ENCODE data around the gene SGO2. TPM values are rescaled to one million over a fixed set of nuclear protein-coding genes. Genes with fewer than 3 reads are reported as not detected.
A peak's percentile ranks its signal among the peaks of the same experiment; 100 is the strongest.

SGO2 gene
- total and polyA plus RNA-seq, 9 of the 15 experiments (the other 6 are each of a cell fraction or from before 2014, with no cell fraction given) = 14.5 to 25.9 (median 16.6) TPM

DNA sequence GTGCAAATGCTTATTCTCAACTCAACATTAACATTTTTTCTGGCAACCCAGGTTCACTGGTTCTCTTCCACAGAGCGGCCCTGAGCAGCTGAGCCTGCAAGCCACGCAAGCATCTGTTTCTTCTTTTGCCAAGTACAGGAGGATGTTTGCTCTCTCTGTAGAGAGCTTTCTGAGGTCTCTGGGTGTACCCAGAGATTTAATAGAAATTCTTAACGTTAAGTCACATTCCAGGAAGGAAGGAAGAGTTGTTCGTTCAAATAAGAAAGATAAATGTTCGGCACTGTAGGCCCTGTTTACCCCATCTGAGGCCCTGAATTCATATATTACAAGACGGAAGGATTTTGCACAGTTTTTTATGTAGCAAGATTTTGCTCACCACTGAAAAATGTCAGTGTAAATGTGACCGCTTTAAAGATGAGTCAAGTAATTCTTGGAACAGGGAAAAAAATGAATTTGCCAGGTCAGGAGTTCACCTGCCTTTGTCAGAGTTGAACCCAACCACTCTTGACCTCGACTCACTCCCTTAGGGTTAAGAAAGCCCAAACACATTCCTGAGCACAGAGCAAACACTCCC lies 46.2 kb upstream of the SGO2 start:
- no peak overlapping the region for H3K4me2 ChIP-seq (ENCODE audit: insufficient read depth, low read length)
- ATAC-seq = no peak
- WGBS (ENCODE audit: insufficient coverage, low coverage, missing lambda C conversion rate) = 21% methylated on average over 8 of the region's 8 CpGs
- in situ Hi-C loops (cut with MboI) (loop anchor here (10.0 kb wide), 1 partner anchor 225 kb away; no protein-coding TSS in a partner anchor), intact Hi-C loops (cut with micrococcal nuclease) (loop anchor here (10.0 kb wide), 1 partner anchor 135 kb away; no protein-coding TSS in a partner anchor)
- FAIRE-seq = no peak
- CTCF ChIA-PET (ENCODE audit: low intra/inter-chr PET ratio) = interaction anchor here (1.0 kb wide), 1 partner anchor 500 kb away, joined by 3 read pairs; no protein-coding TSS in a partner anchor
- no peaks in the 10 kb centered on the region; the same call in 2 of the 3 replicates for H3K36me3 ChIP-seq (ENCODE audit: control insufficient read depth, insufficient read depth, low read length)
- no peaks in the 10 kb centered on the region for H3K27me3 ChIP-seq (ENCODE audit: control insufficient read depth in 2 of 2, insufficient read depth in 2 of 2, low read length in 2 of 2)
- H4K20me1 ChIP-seq (replicated peaks; ENCODE audit: control insufficient read depth, insufficient read depth, low read length) = no peaks in the 10 kb centered on the region
- no peak overlapping the region for H3K9ac ChIP-seq (ENCODE audit: insufficient read depth in 1 of 2, low read depth in 2 of 2, low read length in 2 of 2)
- no peaks in the 10 kb centered on the region for H3K9me3 ChIP-seq (replicated peaks; ENCODE audit: control insufficient read depth, insufficient read depth, low read depth, low read length)
- H3K79me2 ChIP-seq (ENCODE audit: control insufficient read depth, insufficient read depth, low read length) = no peaks in the 10 kb centered on the region
- DNase-seq (ENCODE audit: extremely low read depth in 1 of 4, low spot score in 3 of 4) = no peak
- BruUV-seq (replicated peaks) = no TSS peak
- H3K4me1 ChIP-seq (replicated peaks in 1 of 2; ENCODE audit: control insufficient read depth in 2 of 2, insufficient read depth in 2 of 2, low read length in 2 of 2) = peaks cover 4 to 6% of the 10 kb centered on the region in 2 experiments; a peak in 3 of 5 replicates
- no peak overlapping the region for H2AFZ ChIP-seq (ENCODE audit: low read depth, low read length)
- H3K9me1 ChIP-seq (ENCODE audit: control insufficient read depth, insufficient read depth, low read length) = no peaks in the 10 kb centered on the region
- H3K4me3 ChIP-seq = no peak overlapping the region
- 0 out of 2 replicates have a peak, but pooled peaks have one; percentile 17 for TF ChIP-seq FOSL1 (tag; conservative IDR thresholded peaks at IDR 0.05)
- TF ChIP-seq PML (IDR thresholded peaks at IDR 0.05; ENCODE audit: low read length) = no peak
- no peak for TF ChIP-seq GTF2E2 (tag; IDR thresholded peaks at IDR 0.05)
- POLR2A ChIA-PET = interaction anchor here (0.6 to 0.7 kb wide), 2 partner anchors 11 to 477 kb away, joined by 3 read pairs; no protein-coding TSS in a partner anchor
- no peak overlapping the region for H3K27ac ChIP-seq (ENCODE audit: extremely low read depth, low read depth, low read length)

DNA sequence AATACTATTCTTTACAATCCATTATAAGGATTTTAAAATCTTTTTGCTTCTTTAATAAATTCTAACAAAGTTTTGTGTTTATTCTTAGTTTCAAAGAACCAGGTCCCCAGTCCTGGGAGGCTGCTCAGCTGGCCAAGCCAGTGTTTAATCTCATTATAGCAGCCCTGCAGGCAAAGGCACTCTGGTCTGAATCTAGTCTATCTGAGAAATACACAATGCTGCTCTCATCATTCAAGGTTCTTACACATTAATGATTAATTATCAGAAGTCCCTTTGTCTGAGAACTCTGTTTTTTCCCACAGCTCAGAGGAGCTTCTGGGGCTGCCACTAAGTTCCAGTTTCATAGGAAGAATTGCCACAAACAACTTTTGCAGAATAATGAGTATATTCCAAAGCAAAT lies 43.8 kb upstream of the SGO2 start:
- ATAC-seq (no peak), FAIRE-seq (no peak), DNase-seq (ENCODE audit: extremely low read depth in 1 of 4, low spot score in 3 of 4) (no peak)
- POLR2A ChIA-PET = interaction anchor here (1.0 kb wide), 1 partner anchor 168 kb away, joined by 3 read pairs; no protein-coding TSS in a partner anchor
- Histone ChIP-seq H4K20me1 (replicated peaks; ENCODE audit: control insufficient read depth, insufficient read depth, low read length) (no peaks in the 10 kb centered on the region), H3K4me2 (ENCODE audit: insufficient read depth, low read length) (no peak overlapping the region), H3K27me3 (ENCODE audit: control insufficient read depth in 2 of 2, insufficient read depth in 2 of 2, low read length in 2 of 2) (no peaks in the 10 kb centered on the region), H3K79me2 (ENCODE audit: control insufficient read depth, insufficient read depth, low read length) (no peaks in the 10 kb centered on the region), H3K4me3 (no peak overlapping the region), H3K9me3 (replicated peaks; ENCODE audit: control insufficient read depth, insufficient read depth, low read depth, low read length) (no peaks in the 10 kb centered on the region), H2AFZ (ENCODE audit: low read depth, low read length) (no peak overlapping the region), H3K9me1 (ENCODE audit: control insufficient read depth, insufficient read depth, low read length) (no peaks in the 10 kb centered on the region), H3K9ac (ENCODE audit: insufficient read depth in 1 of 2, low read depth in 2 of 2, low read length in 2 of 2) (no peak overlapping the region), H3K4me1 (replicated peaks in 1 of 2; ENCODE audit: control insufficient read depth in 2 of 2, insufficient read depth in 2 of 2, low read length in 2 of 2) (peaks cover 6 to 9% of the 10 kb centered on the region in 2 experiments; a peak in 4 of 5 replicates), H3K36me3 (ENCODE audit: control insufficient read depth, insufficient read depth, low read length) (no peaks in the 10 kb centered on the region; the same call in 2 of the 3 replicates), H3K27ac (ENCODE audit: extremely low read depth, low read depth, low read length) (no peak overlapping the region)
- no TSS peak for BruUV-seq (replicated peaks)
- CTCF ChIA-PET (ENCODE audit: low intra/inter-chr PET ratio) = interaction anchor here (0.7 kb wide), 1 partner anchor 172 kb away, joined by 4 read pairs; no protein-coding TSS in a partner anchor
- in situ Hi-C loops (cut with MboI) = loop anchor here (10.0 kb wide), 1 partner anchor 223 kb away; no protein-coding TSS in a partner anchor
- intact Hi-C loops (cut with micrococcal nuclease) = loop anchor here (2.0 to 10.0 kb wide), 2 partner anchors 133 to 221 kb away; no protein-coding TSS in a partner anchor
- TF ChIP-seq SMAD2 (IDR thresholded peaks at IDR 0.05; ENCODE audit: low read depth, low read length) (no peak), SAFB2 (IDR thresholded peaks at IDR 0.05; ENCODE audit: borderline replicate concordance, low read depth, low read length, severe bottlenecking) (no peak), TFAM (CRISPR knock-in tag; conservative IDR thresholded peaks at IDR 0.05) (no peak), MEF2A (IDR thresholded peaks at IDR 0.05; ENCODE audit: control insufficient read depth, low read depth, low read length) (no peak), ADNP (tag; IDR thresholded peaks at IDR 0.05) (no peak)
- TF ChIP-seq, protein P1, sequence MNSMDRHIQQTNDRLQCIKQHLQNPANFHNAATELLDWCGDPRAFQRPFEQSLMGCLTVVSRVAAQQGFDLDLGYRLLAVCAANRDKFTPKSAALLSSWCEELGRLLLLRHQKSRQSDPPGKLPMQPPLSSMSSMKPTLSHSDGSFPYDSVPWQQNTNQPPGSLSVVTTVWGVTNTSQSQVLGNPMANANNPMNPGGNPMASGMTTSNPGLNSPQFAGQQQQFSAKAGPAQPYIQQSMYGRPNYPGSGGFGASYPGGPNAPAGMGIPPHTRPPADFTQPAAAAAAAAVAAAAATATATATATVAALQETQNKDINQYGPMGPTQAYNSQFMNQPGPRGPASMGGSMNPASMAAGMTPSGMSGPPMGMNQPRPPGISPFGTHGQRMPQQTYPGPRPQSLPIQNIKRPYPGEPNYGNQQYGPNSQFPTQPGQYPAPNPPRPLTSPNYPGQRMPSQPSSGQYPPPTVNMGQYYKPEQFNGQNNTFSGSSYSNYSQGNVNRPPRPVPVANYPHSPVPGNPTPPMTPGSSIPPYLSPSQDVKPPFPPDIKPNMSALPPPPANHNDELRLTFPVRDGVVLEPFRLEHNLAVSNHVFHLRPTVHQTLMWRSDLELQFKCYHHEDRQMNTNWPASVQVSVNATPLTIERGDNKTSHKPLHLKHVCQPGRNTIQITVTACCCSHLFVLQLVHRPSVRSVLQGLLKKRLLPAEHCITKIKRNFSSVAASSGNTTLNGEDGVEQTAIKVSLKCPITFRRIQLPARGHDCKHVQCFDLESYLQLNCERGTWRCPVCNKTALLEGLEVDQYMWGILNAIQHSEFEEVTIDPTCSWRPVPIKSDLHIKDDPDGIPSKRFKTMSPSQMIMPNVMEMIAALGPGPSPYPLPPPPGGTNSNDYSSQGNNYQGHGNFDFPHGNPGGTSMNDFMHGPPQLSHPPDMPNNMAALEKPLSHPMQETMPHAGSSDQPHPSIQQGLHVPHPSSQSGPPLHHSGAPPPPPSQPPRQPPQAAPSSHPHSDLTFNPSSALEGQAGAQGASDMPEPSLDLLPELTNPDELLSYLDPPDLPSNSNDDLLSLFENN (IDR thresholded peaks at IDR 0.05; ENCODE audit: low read depth in 2 of 2, low read length in 2 of 2) = no peak
- TF ChIP-seq, protein P2, sequence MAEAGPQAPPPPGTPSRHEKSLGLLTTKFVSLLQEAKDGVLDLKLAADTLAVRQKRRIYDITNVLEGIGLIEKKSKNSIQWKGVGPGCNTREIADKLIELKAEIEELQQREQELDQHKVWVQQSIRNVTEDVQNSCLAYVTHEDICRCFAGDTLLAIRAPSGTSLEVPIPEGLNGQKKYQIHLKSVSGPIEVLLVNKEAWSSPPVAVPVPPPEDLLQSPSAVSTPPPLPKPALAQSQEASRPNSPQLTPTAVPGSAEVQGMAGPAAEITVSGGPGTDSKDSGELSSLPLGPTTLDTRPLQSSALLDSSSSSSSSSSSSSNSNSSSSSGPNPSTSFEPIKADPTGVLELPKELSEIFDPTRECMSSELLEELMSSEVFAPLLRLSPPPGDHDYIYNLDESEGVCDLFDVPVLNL (CRISPR knock-in tag; IDR thresholded peaks at IDR 0.05; ENCODE audit: low read depth) = no peak

Data from K562 (cell line).